Fibroblast of lung (primary cell): ENCODE data around the gene DCAF15.

Experiments used
- CTCF ChIP-seq, 2 donors: IDR thresholded peaks in 1 of 2; conservative IDR thresholded peaks in 1 of 2; 1 replicate in 1 of 2; 2 replicates in 1 of 2; pipeline ENCODE4 v1.5.1; 2011 to 2012; ENCODE audit warnings: low read length in 2 of 2, control low read depth in 1 of 2, inconsistent platforms in 1 of 2, low read depth in 1 of 2, mild to moderate bottlenecking in 1 of 2
- EZH2 ChIP-seq: IDR thresholded peaks from 2 replicates; pipeline ENCODE4 v1.5.1; 2012; ENCODE audit warnings: low read length, control low read depth, mild to moderate bottlenecking; ENCODE audit errors: missing control alignments

- TF ChIP-seq CTCF (conservative IDR thresholded peaks at IDR 0.05 in 1 of 2, IDR thresholded peaks at IDR 0.05 in 1 of 2; ENCODE audit: low read depth in 1 of 2, low read length in 2 of 2): no peak
- no peak for TF ChIP-seq EZH2
These were observed 10.6 kb downstream of the DCAF15 start for GRCh38 chr19:13962699-13963602.
